Mesodermal cell (in vitro differentiated cells): Measurements from ENCODE around the gene AKAP13.

ENCODE experiments used
- H3K27ac ChIP-seq: 2 replicates; pipeline ENCODE4 v1.7.0; 2013; ENCODE audit warnings: mild to moderate bottlenecking, low read depth, low read length, moderate library complexity; ENCODE audit not compliant: severe bottlenecking
- H3K36me3 ChIP-seq: 2 replicates; pipeline ENCODE4 v1.7.1; 2013; ENCODE audit warnings: mild to moderate bottlenecking, low read length, moderate library complexity; ENCODE audit not compliant: control insufficient read depth, insufficient read depth
- H3K4me1 ChIP-seq: one replicate; pipeline ENCODE4 v1.7.1; 2013; ENCODE audit warnings: mild to moderate bottlenecking, low read length; ENCODE audit not compliant: insufficient read depth, control insufficient read depth, poor library complexity, severe bottlenecking
- H3K4me3 ChIP-seq: 2 replicates; pipeline ENCODE4 v1.7.0; 2013; ENCODE audit warnings: low read length, control low read depth, mild to moderate bottlenecking; ENCODE audit not compliant: insufficient read depth, poor library complexity, severe bottlenecking; ENCODE audit errors: extremely low read depth
- H3K9me3 ChIP-seq: 2 replicates; pipeline ENCODE4 v1.7.1; 2013; ENCODE audit warnings: mild to moderate bottlenecking, low read length, moderate library complexity; ENCODE audit not compliant: control insufficient read depth
- WGBS, 2 experiments: methylation state at CpG; one replicate each; pipeline ENCODE4 v1.1.5; 2013; ENCODE audit warnings: missing lambda C conversion rate in 2 of 2; ENCODE audit not compliant: insufficient coverage in 2 of 2; 5-methylcytosine and 5-hydroxymethylcytosine counted together

Gene AKAP13

GRCh38 chr15:85500060-85500708 lies 119.8 kb downstream of the AKAP13 start:
- no CpG with 5 or more reads among the region's 6 CpGs for WGBS, 2 experiments
- H3K27ac ChIP-seq: peak overlapping the region; percentile 32
- H3K4me1 ChIP-seq: peaks cover 31% of the 10 kb centered on the region
- no peaks in the 10 kb centered on the region for H3K9me3 ChIP-seq
- no peak overlapping the region for H3K4me3 ChIP-seq
- H3K36me3 ChIP-seq: no peaks in the 10 kb centered on the region

DNA sequence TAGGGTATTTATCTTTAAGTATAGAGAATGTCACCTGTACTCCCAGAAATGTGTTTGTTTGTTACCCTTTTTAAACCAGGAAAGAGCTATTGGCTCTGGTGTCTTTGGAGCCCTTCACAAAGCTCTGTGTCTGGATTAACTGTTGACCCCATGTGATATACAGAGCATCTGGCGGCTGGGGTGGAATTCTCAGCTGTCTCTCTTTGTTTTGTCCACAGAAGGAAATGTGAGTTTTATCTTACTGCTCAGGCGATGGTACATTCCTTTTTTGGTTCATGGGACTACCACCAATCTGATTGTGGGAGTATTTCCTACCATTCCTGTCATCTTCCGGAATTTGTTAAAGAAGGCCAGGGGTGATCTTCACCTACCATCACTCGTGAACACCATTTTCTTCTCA lies 120.3 kb downstream of the AKAP13 start:
- WGBS, 2 experiments: 84 to 90% methylated on average over 2 of the region's 4 CpGs
- no peak overlapping the region for H3K4me3 ChIP-seq
- no peaks in the 10 kb centered on the region for H3K36me3 ChIP-seq
- no peaks in the 10 kb centered on the region for H3K9me3 ChIP-seq
- peak overlapping the region; percentile 32 for H3K27ac ChIP-seq
- H3K4me1 ChIP-seq: peaks cover 30% of the 10 kb centered on the region

DNA sequence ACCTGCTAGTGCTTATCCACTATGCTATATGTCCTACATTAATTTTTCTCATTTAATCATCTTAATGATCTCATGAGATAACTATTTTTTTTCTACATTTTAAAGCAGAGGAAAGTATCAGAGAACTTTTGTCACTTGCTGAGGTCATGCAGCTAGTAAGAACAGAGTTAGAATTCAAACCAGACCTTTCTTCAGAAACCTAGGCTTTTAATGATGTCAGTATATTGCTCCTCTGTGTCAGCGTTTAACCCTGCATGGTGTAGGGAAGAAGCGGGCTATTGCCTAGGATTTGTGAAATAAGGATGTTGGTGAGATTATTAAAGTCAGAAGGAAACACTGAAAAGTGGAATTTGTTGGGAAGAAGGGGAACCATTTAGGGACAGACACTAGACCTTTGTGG lies 121.2 kb downstream of the AKAP13 start:
- peaks cover 30% of the 10 kb centered on the region for H3K4me1 ChIP-seq
- H3K9me3 ChIP-seq: no peaks in the 10 kb centered on the region
- H3K27ac ChIP-seq: no peak overlapping the region
- no peaks in the 10 kb centered on the region for H3K36me3 ChIP-seq
- 88 to 90% methylated on average over 2 of the region's 2 CpGs for WGBS, 2 experiments
- no peak overlapping the region for H3K4me3 ChIP-seq

- WGBS, 2 experiments: 40 to 94% methylated on average over 3 of the region's 4 CpGs
- no peaks in the 10 kb centered on the region for H3K9me3 ChIP-seq
- peaks cover 27% of the 10 kb centered on the region for H3K4me1 ChIP-seq
- H3K27ac ChIP-seq: no peak overlapping the region
- H3K4me3 ChIP-seq: no peak overlapping the region
- H3K36me3 ChIP-seq: no peaks in the 10 kb centered on the region
Observed at GRCh38 chr15:85503151-85503799, 122.9 kb downstream of the AKAP13 start.

- peaks cover 14% of the 10 kb centered on the region for H3K4me1 ChIP-seq
- 84 to 96% methylated on average over 5 to 6 of the region's 8 CpGs for WGBS, 2 experiments
- no peaks in the 10 kb centered on the region for H3K9me3 ChIP-seq
- peak overlapping the region; percentile 36 for H3K27ac ChIP-seq
- no peak overlapping the region for H3K4me3 ChIP-seq
- H3K36me3 ChIP-seq: peaks cover 1% of the 10 kb centered on the region
Observed at GRCh38 chr15:85504749-85505676, 124.6 kb downstream of the AKAP13 start.

GRCh38 chr15:85507114-85507513 lies 126.7 kb downstream of the AKAP13 start:
- H3K9me3 ChIP-seq: no peaks in the 10 kb centered on the region
- WGBS, 2 experiments: no CpG with 5 or more reads among the region's 2 CpGs
- no peak overlapping the region for H3K27ac ChIP-seq
- peaks cover 2% of the 10 kb centered on the region for H3K36me3 ChIP-seq
- no peak overlapping the region for H3K4me3 ChIP-seq
- no peaks in the 10 kb centered on the region for H3K4me1 ChIP-seq

DNA sequence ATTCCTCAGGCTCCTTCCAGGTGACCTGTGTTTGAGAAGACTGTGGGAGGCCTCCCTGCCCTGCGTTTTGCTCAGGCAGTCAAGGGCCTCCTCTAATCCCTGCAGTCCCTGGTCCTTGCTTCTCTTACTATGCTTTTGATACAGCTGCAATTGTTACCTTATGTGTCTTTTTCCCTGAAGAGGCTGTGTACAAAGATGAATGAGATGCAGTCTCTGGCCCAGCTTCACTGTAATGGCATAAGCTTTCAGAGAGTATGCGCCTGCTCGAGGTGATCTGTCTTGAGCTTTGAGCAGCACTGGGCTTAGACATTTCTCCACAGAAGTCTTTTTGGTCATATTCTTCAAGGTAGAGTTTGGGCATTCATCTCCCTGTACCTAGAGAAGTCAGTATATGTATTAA lies 129.6 kb downstream of the AKAP13 start:
- Histone ChIP-seq H3K9me3 (no peaks in the 10 kb centered on the region), H3K4me3 (no peak overlapping the region), H3K4me1 (no peaks in the 10 kb centered on the region), H3K27ac (no peak overlapping the region), H3K36me3 (peaks cover 2% of the 10 kb centered on the region)
- 82 to 96% methylated on average over 3 of the region's 3 CpGs for WGBS, 2 experiments

DNA sequence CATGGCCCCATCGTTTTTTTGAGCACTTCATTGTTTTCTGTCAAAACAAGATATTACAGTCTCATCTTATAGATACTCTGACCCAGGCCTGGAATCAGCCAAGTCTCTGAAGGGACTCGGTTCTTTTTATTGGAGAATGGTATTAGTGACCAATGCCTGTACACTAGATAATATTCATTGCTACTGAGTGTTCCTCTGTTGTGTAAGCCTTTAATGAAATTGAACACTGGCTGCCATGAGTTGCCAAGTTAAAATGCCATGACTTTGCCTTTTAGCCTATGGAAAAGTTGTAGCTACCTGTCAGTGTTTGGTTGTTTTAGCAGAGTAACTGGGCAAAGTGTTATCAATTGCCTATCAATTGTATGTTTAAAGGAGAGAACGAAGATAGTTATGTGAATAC lies 134.0 kb downstream of the AKAP13 start:
- Histone ChIP-seq H3K36me3 (peaks cover 12% of the 10 kb centered on the region), H3K4me1 (no peaks in the 10 kb centered on the region), H3K9me3 (no peaks in the 10 kb centered on the region), H3K4me3 (no peak overlapping the region), H3K27ac (no peak overlapping the region)
- no CpG with 5 or more reads among the region's 3 CpGs for WGBS, 2 experiments

DNA sequence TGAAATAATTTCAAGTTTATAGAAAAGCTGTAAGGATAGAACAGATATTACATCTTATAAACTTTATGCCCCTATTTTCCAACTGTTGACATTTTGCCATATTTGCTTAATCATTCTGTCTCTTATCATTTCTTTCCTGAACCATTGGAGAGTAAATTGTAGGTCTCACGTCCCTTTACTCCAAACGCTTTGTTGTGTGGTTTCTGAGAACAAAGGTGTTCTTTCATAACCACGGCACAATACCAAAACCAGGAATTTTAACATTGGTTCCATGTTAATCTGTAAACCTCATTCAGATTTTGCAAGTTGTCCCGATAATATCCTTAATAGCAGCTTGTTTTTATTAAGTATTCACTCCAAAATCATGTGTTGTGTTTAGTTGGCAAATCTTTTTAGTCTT lies 134.8 kb downstream of the AKAP13 start:
- Histone ChIP-seq H3K4me1 (no peaks in the 10 kb centered on the region), H3K36me3 (peaks cover 9% of the 10 kb centered on the region), H3K27ac (no peak overlapping the region), H3K4me3 (no peak overlapping the region), H3K9me3 (no peaks in the 10 kb centered on the region)
- no CpG with 5 or more reads among the region's 4 CpGs for WGBS, 2 experiments

- peaks cover 23% of the 10 kb centered on the region for H3K36me3 ChIP-seq
- H3K4me3 ChIP-seq: no peak overlapping the region
- whole genome bisulfite sequencing, 2 experiments: 20% methylated on average over 1 of the region's 1 CpG; no CpG with 5 or more reads in 1 of the 2 experiments
- H3K9me3 ChIP-seq: no peaks in the 10 kb centered on the region
- H3K27ac ChIP-seq: no peak overlapping the region
- no peaks in the 10 kb centered on the region for H3K4me1 ChIP-seq
Observed at GRCh38 chr15:85517086-85517485, 136.7 kb downstream of the AKAP13 start.
